Dedifferentiated amniotic fluid mesenchymal stem cell (primary cell): ENCODE measurements around the gene DUXB.

Experiments
- DNase-seq: peaks from one replicate; pipeline ENCODE4 v3.0.0-alpha.2; 2016; ENCODE audit errors: extremely low spot score

DUXB gene

GRCh38 chr16:75701361-75701760 lies at the start of gene DUXB:
Gene DUXB, minus strand, starts transcription at chr16:75701461. Its CDS starts 43 bp downstream, at chr16:75701418.
- DNase-seq: no peak

- no peak for DNase-seq
Measured at GRCh38 chr16:75750528-75750927, 49.3 kb upstream of the DUXB start.

- DNase-seq: no peak
Measured at GRCh38 chr16:75746359-75746758, 45.1 kb upstream of the DUXB start.

GRCh38 chr16:75745823-75746222 lies 44.6 kb upstream of the DUXB start:
- DNase-seq: no peak

GRCh38 chr16:75745242-75745641 lies 44.0 kb upstream of the DUXB start:
- DNase-seq: no peak

- DNase-seq: no peak
Measured at GRCh38 chr16:75742424-75743047, 41.3 kb upstream of the DUXB start.

- DNase-seq: peak; percentile 68
Measured at GRCh38 chr16:75733305-75734211, 32.3 kb upstream of the DUXB start.

- no peak for DNase-seq
Measured at GRCh38 chr16:75732871-75733270, 31.6 kb upstream of the DUXB start.

GRCh38 chr16:75727221-75727620 lies 26.0 kb upstream of the DUXB start:
- no peak for DNase-seq

GRCh38 chr16:75726390-75726789 lies 25.1 kb upstream of the DUXB start, which contains the start of gene CPHXL:
Gene CPHXL, minus strand, starts transcription at chr16:75726490. Its CDS starts 48 bp downstream, at chr16:75726442.
- no peak for DNase-seq

GRCh38 chr16:75718452-75718851 lies 17.2 kb upstream of the DUXB start:
- DNase-seq: no peak

- DNase-seq: no peak
Measured at GRCh38 chr16:75714661-75715060, 13.4 kb upstream of the DUXB start.

GRCh38 chr16:75710344-75710743 lies 9.1 kb upstream of the DUXB start:
- DNase-seq: no peak

- DNase-seq: no peak
Measured at GRCh38 chr16:75703306-75703705, 2.0 kb upstream of the DUXB start.

- no peak for DNase-seq
Measured at GRCh38 chr16:75702242-75702641, 981 bp upstream of the DUXB start.

- no peak for DNase-seq
Measured at GRCh38 chr16:75697571-75697970, 3.7 kb downstream of the DUXB start.

- DNase-seq: no peak
Measured at GRCh38 chr16:75695708-75696107, 5.6 kb downstream of the DUXB start.

GRCh38 chr16:75687361-75687760 lies 13.9 kb downstream of the DUXB start:
- DNase-seq: no peak

GRCh38 chr16:75682308-75682707 lies 19.0 kb downstream of the DUXB start:
- DNase-seq: no peak

- no peak for DNase-seq
Measured at GRCh38 chr16:75679366-75679765, 21.9 kb downstream of the DUXB start.

GRCh38 chr16:75676909-75677308 lies 24.4 kb downstream of the DUXB start, which contains the start of gene CPHXL2:
Gene CPHXL2, minus strand, starts transcription at chr16:75677009. Its CDS starts 10 bp downstream, at chr16:75676999.
- DNase-seq: no peak

- no peak for DNase-seq
Measured at GRCh38 chr16:75667503-75667902, 33.8 kb downstream of the DUXB start.

- DNase-seq: no peak
Measured at GRCh38 chr16:75660726-75661302, 40.4 kb downstream of the DUXB start.
